GM20431 (cell line): ENCODE results near the gene MSN.
"Not testable (repeated sequence)": the region's sequence is repeated elsewhere in the genome, so short reads cannot be mapped to it uniquely, and the experiment has no call there.

Experiments used
- in situ Hi-C: fragments of 300-500 bp; cut with MseI, MboI; formaldehyde crosslinking; loops from one replicate; pipeline ENCODE4 v1.15.0; 2020; ENCODE audit warnings: low sequenced_read_pairs; ENCODE audit not compliant: unreplicated experiment

The MSN gene

DNA sequence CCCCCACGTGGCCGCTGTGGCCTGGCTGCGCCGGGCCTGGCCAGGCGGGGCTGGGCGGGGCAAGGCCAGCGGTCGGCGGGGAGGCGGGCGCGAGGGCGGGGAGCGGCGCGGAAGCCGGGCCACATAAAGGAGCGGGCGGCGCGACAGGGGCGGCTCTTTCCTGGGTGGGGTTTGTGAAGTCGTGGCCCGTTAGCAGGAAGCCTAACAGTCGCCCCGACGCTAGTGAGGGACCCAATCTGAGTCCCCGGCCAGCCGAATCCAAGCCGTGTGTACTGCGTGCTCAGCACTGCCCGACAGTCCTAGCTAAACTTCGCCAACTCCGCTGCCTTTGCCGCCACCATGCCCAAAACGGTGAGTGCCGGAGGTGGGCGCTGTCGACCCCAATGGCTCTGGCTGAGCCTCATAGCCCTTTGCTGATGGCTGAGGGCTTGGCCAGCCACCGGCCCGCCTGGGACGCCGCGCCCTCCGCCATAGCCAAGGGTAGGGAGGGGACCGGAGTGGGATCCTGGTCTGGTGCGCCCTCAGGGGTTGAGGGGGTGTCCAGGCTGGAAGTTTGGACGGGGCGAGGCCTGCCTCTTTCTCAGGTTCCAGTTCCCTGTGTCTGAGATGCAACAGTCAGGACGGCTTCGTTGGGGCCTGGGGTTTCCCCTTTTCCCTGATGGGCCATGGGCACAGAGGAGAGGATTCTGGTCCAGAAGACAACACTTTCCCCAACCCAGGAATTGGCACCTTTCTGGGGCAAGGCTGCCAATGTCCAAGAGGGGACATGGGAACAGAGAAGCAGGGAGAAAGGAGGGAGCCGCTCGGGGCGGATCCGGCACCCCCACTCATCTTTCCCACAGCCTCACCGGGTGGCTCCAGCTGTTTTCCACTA, at the start of gene MSN:
MSN (plus strand) TSS at position 152 of the 874 bp plus-strand sequence; CDS start at position 340, 188 bp downstream.
- in situ Hi-C loops: no loop called here

GRCh38 chrX:65620096-65620705, 47.3 kb upstream of the MSN start:
- in situ Hi-C loops: not testable (repeated sequence)

- in situ Hi-C loops: no loop called here
Observed at GRCh38 chrX:65630771-65631170, 36.7 kb upstream of the MSN start.

GRCh38 chrX:65633826-65634225, 33.6 kb upstream of the MSN start:
- in situ Hi-C loops: no loop called here

DNA sequence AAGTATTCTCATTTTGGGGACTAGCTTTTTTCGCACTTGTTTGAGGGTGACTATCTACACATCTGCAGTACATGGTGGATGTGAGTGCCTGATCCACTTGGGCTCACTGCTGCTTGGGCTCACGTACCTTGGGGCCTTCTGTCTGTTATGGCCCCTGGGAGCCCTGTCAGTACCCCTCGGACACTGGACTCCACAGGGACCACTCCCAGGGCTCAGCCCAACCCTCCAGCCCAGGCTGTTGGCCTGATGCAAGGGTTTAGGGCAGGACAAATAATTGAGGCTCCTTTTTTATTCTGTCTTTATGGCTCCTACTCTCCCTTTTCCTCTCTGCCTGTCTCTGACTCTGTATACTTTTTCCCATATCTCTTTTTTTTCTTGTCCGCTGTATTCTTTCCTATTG, 32.7 kb upstream of the MSN start:
- in situ Hi-C loops: no loop called here

DNA sequence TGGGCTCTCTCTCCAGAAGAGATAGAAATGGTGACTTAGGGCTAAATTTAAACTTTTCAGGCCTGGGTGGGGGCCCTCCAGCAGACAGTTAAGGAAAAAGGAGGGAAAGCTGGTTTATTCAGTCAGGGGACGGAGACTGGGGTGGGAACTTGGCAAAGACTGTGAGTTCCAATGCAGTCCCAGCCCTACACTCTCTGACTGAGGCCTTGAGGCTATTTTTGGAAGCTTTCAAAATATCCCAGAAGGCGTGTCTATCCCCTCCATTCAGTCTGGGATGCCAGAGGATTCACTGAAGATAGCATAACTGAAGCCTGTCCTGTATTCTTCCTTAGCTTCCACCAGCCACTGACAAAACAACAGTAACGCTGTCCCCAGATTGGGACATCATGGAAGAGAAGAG, 32.1 kb upstream of the MSN start:
- in situ Hi-C loops: no loop called here

DNA sequence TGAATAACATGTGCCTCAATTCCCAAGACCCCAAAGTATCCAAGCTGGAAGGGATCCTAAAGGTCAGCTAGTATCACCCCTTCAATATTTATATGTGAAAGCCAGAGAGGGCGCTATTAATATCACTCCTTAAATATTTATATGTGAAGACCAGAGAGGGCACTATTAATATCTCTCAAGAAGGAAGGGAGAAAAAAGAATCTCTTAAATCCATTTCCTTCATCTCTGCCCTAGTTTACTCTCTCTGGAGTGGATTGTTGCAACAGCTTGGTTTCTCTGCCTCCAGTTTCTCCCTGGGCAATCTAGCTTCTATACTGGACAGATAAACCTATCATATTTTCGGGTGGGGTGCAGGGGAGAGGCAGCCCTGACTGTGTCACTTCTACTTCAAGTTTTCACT, 31.6 kb upstream of the MSN start:
- in situ Hi-C loops: no loop called here

GRCh38 chrX:65636261-65636660, 31.2 kb upstream of the MSN start:
- in situ Hi-C loops: not testable (repeated sequence)

DNA sequence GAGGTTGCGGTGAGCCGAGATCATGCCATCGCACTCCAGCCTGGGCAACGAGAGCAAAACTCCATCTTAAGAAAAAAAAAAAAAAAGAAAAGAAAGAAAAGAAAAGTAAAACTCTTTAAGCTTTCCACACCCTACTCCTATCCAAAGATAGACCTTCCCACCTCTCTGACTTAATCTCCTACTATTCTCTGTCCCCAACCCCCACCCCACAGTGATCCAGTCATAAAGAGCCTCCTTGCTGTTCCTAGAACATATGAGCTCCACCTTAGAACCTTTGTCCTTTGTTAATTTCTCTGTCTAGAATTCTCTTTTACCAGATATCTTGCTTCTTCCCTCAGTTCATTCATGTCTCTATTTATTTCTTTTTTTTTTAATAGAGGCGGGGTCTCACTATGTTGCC, 30.1 kb upstream of the MSN start:
- in situ Hi-C loops: no loop called here

GRCh38 chrX:65642914-65643491, 24.5 kb upstream of the MSN start:
- in situ Hi-C loops: no loop called here

- in situ Hi-C loops: no loop called here
Observed at GRCh38 chrX:65643531-65644052, 23.9 kb upstream of the MSN start.

GRCh38 chrX:65644621-65645289, 22.7 kb upstream of the MSN start:
- in situ Hi-C loops: no loop called here

- in situ Hi-C loops: no loop called here
Observed at GRCh38 chrX:65647801-65648200, 19.7 kb upstream of the MSN start.

DNA sequence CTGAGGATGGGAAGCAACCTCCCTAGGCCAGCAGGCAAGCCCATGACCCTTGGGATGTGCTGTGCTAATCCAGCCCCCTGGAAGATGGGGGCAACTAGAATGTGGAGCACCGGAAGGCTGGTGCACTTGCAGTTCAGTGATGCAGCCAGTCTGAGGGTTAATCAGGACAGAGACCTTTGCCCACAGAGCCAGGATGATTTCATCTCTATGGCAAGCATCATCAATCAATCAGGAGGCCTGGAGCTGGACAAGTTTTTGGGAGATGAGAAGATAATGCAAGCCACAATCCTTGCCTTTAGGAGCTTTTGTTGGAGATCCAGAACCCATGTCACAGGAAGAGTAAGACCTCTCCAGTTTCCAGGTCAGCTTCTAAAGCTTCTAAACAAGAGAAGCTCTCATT, 15.4 kb upstream of the MSN start:
- in situ Hi-C loops: no loop called here

GRCh38 chrX:65657009-65657441, 10.4 kb upstream of the MSN start:
- in situ Hi-C loops: not testable (repeated sequence)

GRCh38 chrX:65657659-65658058, 9.8 kb upstream of the MSN start:
- in situ Hi-C loops: no loop called here

DNA sequence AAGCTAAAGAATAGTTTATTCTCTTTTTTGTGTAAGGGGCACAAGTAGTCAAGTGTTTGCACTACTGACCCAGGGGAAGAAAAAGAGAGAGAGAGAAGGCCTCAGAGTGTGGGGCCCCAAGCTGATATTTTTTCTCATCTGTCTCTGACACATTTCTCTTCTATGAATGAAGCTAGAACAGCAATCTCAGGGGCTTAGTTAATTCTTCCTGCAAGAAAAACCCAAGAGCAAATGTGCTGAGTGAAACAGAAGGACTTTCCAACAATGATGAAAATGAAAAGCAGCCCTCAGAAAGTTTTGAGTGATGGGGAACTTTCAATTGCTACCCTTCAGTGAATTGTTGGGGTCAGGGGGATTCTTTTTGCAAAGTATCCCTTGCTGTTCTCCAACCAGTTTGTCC, 9.2 kb upstream of the MSN start:
- in situ Hi-C loops: no loop called here

DNA sequence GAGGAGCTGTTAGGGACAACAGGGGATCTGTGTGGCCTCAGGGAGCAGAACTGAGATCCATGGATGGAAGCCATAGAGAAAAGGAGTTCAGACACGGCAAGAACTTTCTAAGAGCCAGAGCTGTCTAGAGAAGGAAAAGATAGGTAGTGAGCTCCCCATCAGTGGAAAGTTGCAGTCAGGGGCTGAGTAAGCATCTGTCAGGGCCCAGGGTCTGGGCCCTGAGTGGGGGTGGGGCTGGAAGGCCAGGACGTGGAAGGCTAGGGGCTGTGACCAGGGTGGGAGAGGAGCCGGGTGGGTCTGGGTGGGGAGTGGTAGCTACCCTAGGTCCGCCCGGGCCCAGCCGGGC, 324 bp upstream of the MSN start:
- in situ Hi-C loops: no loop called here

- in situ Hi-C loops: no loop called here
Observed at GRCh38 chrX:65668377-65669310, 1.2 kb downstream of the MSN start.

DNA sequence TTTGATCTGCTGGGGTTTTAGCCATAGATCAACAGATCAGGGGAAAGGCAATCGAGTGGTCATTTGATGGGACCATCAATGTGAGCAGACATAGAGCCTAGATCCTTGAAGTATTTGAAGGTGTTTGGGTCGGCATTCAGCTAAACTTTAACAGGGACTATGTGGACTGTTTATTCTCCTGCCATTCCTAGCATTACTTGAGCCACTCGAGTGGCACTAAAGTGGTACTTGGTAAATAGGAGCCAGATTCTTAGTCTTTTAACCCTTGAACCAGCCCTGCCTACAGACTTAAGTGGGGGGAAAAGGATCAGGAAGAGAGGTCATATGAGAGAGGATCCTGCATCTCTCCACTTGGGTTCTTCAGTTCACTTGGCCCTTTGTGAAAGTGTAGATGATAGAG, 3.8 kb downstream of the MSN start:
- in situ Hi-C loops: no loop called here
